Measurements from ENCODE around the gene HINFP.

GRCh38 chr11:119078675-119079420 is 42.5 kb upstream of the HINFP start:
- no peak for TF ChIP-seq CTCF (IDR thresholded peaks at IDR 0.05)
- TF ChIP-seq POLR2A (IDR thresholded peaks at IDR 0.05): no peak
